GM12864 (cell line): ENCODE measurements around the gene CARS2.
"Not testable (repeated sequence)": the region's sequence is repeated elsewhere in the genome, so short reads cannot be mapped to it uniquely, and the experiment has no call there.

Source experiments
- DNase-seq: peaks from one replicate; pipeline ENCODE4 v3.0.0-alpha.2; 2011; ENCODE audit warnings: low read depth
- H3K4me3 ChIP-seq: 2 replicates; pipeline ENCODE4 v1.5.1; 2011; ENCODE audit warnings: mild to moderate bottlenecking, low read depth, low read length, control low read depth
- CTCF ChIP-seq: IDR thresholded peaks from 2 replicates; pipeline ENCODE4 v1.5.1; 2011; ENCODE audit warnings: low read depth, mild to moderate bottlenecking, moderate library complexity, low read length, control low read depth, inconsistent platforms; ENCODE audit errors: missing control alignments

CARS2 gene

GRCh38 chr13:110664673-110665072 lies 41.2 kb downstream of the CARS2 start:
- no peak overlapping the region for H3K4me3 ChIP-seq
- TF ChIP-seq CTCF, result no peak
- no peak for DNase-seq

GRCh38 chr13:110664041-110664440 lies 41.9 kb downstream of the CARS2 start:
- DNase-seq, result no peak
- no peak for TF ChIP-seq CTCF
- no peak overlapping the region for H3K4me3 ChIP-seq

GRCh38 chr13:110663491-110663890 lies 42.4 kb downstream of the CARS2 start:
- no peak for DNase-seq
- TF ChIP-seq CTCF, result no peak
- no peak overlapping the region for H3K4me3 ChIP-seq

- no peak for DNase-seq
- H3K4me3 ChIP-seq, result no peak overlapping the region
- TF ChIP-seq CTCF, result no peak
Measured at GRCh38 chr13:110662777-110663443, 43.0 kb downstream of the CARS2 start.

- DNase-seq, result no peak
- TF ChIP-seq CTCF, result no peak
- no peak overlapping the region for H3K4me3 ChIP-seq
Measured at GRCh38 chr13:110662091-110662490, 43.8 kb downstream of the CARS2 start.

- no peak for DNase-seq
- no peak for TF ChIP-seq CTCF
- no peak overlapping the region for H3K4me3 ChIP-seq
Measured at GRCh38 chr13:110661256-110661655, 44.7 kb downstream of the CARS2 start.

- DNase-seq, result peak; percentile 59
- not testable (repeated sequence) for H3K4me3 ChIP-seq
Measured at GRCh38 chr13:110658218-110658911, 47.6 kb downstream of the CARS2 start.
